HFFc6 (cell line): ENCODE data around the gene RAB3A. TPM values are rescaled to one million over a fixed set of nuclear protein-coding genes. Genes with fewer than 3 reads are reported as not detected.

Experiments used
- DNase-seq: peaks from one replicate; pipeline ENCODE4 v3.0.0-alpha.2; 2018
- H3K27ac Mint-ChIP-seq: 2 replicates; pipeline ENCODE4 v1.8.0; 2020; ENCODE audit warnings: mild to moderate bottlenecking, mixed read lengths
- H3K27me3 Mint-ChIP-seq: 2 replicates; pipeline ENCODE4 v1.8.0; 2021; ENCODE audit warnings: mild to moderate bottlenecking, moderate library complexity, mixed read lengths; ENCODE audit not compliant: insufficient read depth
- H3K36me3 Mint-ChIP-seq: 2 replicates; pipeline ENCODE4 v1.8.0; 2021; ENCODE audit warnings: low read depth, mixed read lengths
- H3K4me1 Mint-ChIP-seq: 2 replicates; pipeline ENCODE4 v1.8.0; 2020; ENCODE audit warnings: low read depth, mixed read lengths
- H3K4me3 Mint-ChIP-seq: 2 replicates; pipeline ENCODE4 v1.8.0; 2020; ENCODE audit warnings: mild to moderate bottlenecking, moderate library complexity, mixed read lengths
- H3K9me3 Mint-ChIP-seq: 2 replicates; pipeline ENCODE4 v1.8.0; 2020; ENCODE audit warnings: mild to moderate bottlenecking, mixed read lengths
- CTCF ChIP-seq: fragments of 200-600 bp; sonication (generic); IDR thresholded peaks from 2 replicates; pipeline ENCODE4 v1.5.0; 2021; ENCODE audit warnings: antibody characterized with exemption, mild to moderate bottlenecking
- total RNA-seq, 6 experiments: library from RNA; stranded (reverse); fragmentation: NEBNext Ultra II Directional; extraction: Animal tissue kit (Norgen Biotek cat#: 25700); gene quantifications; 2 replicates in 1 of 6; 3 replicates in 5 of 6; pipeline ENCODE4 v1.2.3, GENCODE V29; 2021

The RAB3A gene
- total RNA-seq, 6 experiments from 2014 or later = 6.1 to 9.0 (median 7.3) TPM

GRCh38 chr19:18231775-18232174, 27.9 kb upstream of the RAB3A start:
- Mint-ChIP-seq H3K27me3 (peaks cover 20% of the 10 kb centered on the region), H3K4me3 (no peak overlapping the region), H3K9me3 (peaks cover 11% of the 10 kb centered on the region; the same call in 1 of the 2 replicates), H3K4me1 (no peaks in the 10 kb centered on the region), H3K36me3 (no peaks in the 10 kb centered on the region), H3K27ac (no peak overlapping the region)
- DNase-seq = no peak
- TF ChIP-seq CTCF = no peak

GRCh38 chr19:18230941-18231734, 27.3 kb upstream of the RAB3A start:
- H3K27ac Mint-ChIP-seq = no peak overlapping the region
- DNase-seq = no peak
- H3K36me3 Mint-ChIP-seq = no peaks in the 10 kb centered on the region
- H3K4me1 Mint-ChIP-seq = no peaks in the 10 kb centered on the region
- H3K9me3 Mint-ChIP-seq = peaks cover 11% of the 10 kb centered on the region; the same call in 1 of the 2 replicates
- no peak for TF ChIP-seq CTCF
- no peak overlapping the region for H3K4me3 Mint-ChIP-seq
- peaks cover 15% of the 10 kb centered on the region for H3K27me3 Mint-ChIP-seq

- TF ChIP-seq CTCF = no peak
- no peak overlapping the region for H3K4me3 Mint-ChIP-seq
- peaks cover 5% of the 10 kb centered on the region; the same call in 1 of the 2 replicates for H3K4me1 Mint-ChIP-seq
- H3K36me3 Mint-ChIP-seq = no peaks in the 10 kb centered on the region
- peaks cover 6% of the 10 kb centered on the region for H3K27me3 Mint-ChIP-seq
- no peak for DNase-seq
- H3K27ac Mint-ChIP-seq = no peak overlapping the region
- peaks cover 11% of the 10 kb centered on the region; the same call in 1 of the 2 replicates for H3K9me3 Mint-ChIP-seq
Measured at GRCh38 chr19:18229915-18230314, 26.1 kb upstream of the RAB3A start.

GRCh38 chr19:18229474-18229873, 25.6 kb upstream of the RAB3A start:
- H3K27me3 Mint-ChIP-seq = peaks cover 6% of the 10 kb centered on the region
- H3K36me3 Mint-ChIP-seq = no peaks in the 10 kb centered on the region
- peak; percentile 77 for TF ChIP-seq CTCF
- H3K9me3 Mint-ChIP-seq = peaks cover 11% of the 10 kb centered on the region; the same call in 1 of the 2 replicates
- H3K27ac Mint-ChIP-seq = no peak overlapping the region
- DNase-seq = no peak
- no peak overlapping the region for H3K4me3 Mint-ChIP-seq
- peaks cover 10% of the 10 kb centered on the region for H3K4me1 Mint-ChIP-seq

- Mint-ChIP-seq H3K9me3 (peaks cover 4% of the 10 kb centered on the region; the same call in 1 of the 2 replicates), H3K27ac (no peak overlapping the region), H3K4me3 (no peak overlapping the region), H3K36me3 (no peaks in the 10 kb centered on the region), H3K4me1 (peaks cover 14% of the 10 kb centered on the region), H3K27me3 (peaks cover 6% of the 10 kb centered on the region)
- no peak for TF ChIP-seq CTCF
- DNase-seq = no peak
Measured at GRCh38 chr19:18227781-18228271, 24.0 kb upstream of the RAB3A start.
